Measurements from ENCODE around the gene PTPRN2. TPM values are rescaled to one million over a fixed set of nuclear protein-coding genes. Genes with fewer than 3 reads are reported as not detected.

PTPRN2 gene
- total RNA-seq, 2 experiments from 2014 or later: 0.70 TPM; not detected in 1

GRCh38 chr7:157722137-157723060 is 865.2 kb downstream of the PTPRN2 start:
- H4K20me1 ChIP-seq (ENCODE audit: insufficient read depth, low read length): no peaks in the 10 kb centered on the region
- TF ChIP-seq, protein P1, sequence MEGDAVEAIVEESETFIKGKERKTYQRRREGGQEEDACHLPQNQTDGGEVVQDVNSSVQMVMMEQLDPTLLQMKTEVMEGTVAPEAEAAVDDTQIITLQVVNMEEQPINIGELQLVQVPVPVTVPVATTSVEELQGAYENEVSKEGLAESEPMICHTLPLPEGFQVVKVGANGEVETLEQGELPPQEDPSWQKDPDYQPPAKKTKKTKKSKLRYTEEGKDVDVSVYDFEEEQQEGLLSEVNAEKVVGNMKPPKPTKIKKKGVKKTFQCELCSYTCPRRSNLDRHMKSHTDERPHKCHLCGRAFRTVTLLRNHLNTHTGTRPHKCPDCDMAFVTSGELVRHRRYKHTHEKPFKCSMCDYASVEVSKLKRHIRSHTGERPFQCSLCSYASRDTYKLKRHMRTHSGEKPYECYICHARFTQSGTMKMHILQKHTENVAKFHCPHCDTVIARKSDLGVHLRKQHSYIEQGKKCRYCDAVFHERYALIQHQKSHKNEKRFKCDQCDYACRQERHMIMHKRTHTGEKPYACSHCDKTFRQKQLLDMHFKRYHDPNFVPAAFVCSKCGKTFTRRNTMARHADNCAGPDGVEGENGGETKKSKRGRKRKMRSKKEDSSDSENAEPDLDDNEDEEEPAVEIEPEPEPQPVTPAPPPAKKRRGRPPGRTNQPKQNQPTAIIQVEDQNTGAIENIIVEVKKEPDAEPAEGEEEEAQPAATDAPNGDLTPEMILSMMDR (conservative IDR thresholded peaks at IDR 0.05; ENCODE audit: low read length): no peak
- no peak for TF ChIP-seq EZH2phosphoT487 (IDR thresholded peaks at IDR 0.05; ENCODE audit: borderline replicate concordance, low read depth, low read length)
- intact Hi-C loops (cut with micrococcal nuclease; ENCODE audit: unreplicated experiment): no loop called here
- H3K9me2 ChIP-seq (ENCODE audit: insufficient read depth, low read length): no peaks in the 10 kb centered on the region
- no peaks in the 10 kb centered on the region for H3K4me1 ChIP-seq (ENCODE audit: insufficient read depth, low read length, poor library complexity, severe bottlenecking)
- POLR2A ChIA-PET: no interaction called here
- BruUV-seq (replicated peaks): no TSS peak
- DNase-seq (ENCODE audit: low spot score): no peak
- H2AFZ ChIP-seq (ENCODE audit: low read length): no peak overlapping the region
- no peak overlapping the region for H3K4me3 ChIP-seq (ENCODE audit: low read depth, low read length, poor library complexity, severe bottlenecking)
- CTCF ChIA-PET (ENCODE audit: unreplicated experiment): no interaction called here
- H3K79me2 ChIP-seq (ENCODE audit: insufficient read depth, low read depth, low read length): no peaks in the 10 kb centered on the region
- no peaks in the 10 kb centered on the region for H3K36me3 ChIP-seq (ENCODE audit: insufficient read depth, low read length)
- no peak overlapping the region for H3K4me2 ChIP-seq (ENCODE audit: low read length)
- H3K9me3 ChIP-seq (ENCODE audit: low read length): no peaks in the 10 kb centered on the region
- H3K27ac ChIP-seq (ENCODE audit: low read depth, low read length, poor library complexity, severe bottlenecking): no peak overlapping the region

- H3K36me3 ChIP-seq (ENCODE audit: insufficient read depth, low read length): no peaks in the 10 kb centered on the region
- CTCF ChIA-PET (ENCODE audit: unreplicated experiment): no interaction called here
- H3K4me3 ChIP-seq (ENCODE audit: low read depth, low read length, poor library complexity, severe bottlenecking): no peak overlapping the region
- no peak for TF ChIP-seq EZH2phosphoT487 (IDR thresholded peaks at IDR 0.05; ENCODE audit: borderline replicate concordance, low read depth, low read length)
- TF ChIP-seq, protein P1 (conservative IDR thresholded peaks at IDR 0.05; ENCODE audit: low read length): no peak
- POLR2A ChIA-PET: no interaction called here
- no peaks in the 10 kb centered on the region for H3K4me1 ChIP-seq (ENCODE audit: insufficient read depth, low read length, poor library complexity, severe bottlenecking)
- no peak overlapping the region for H2AFZ ChIP-seq (ENCODE audit: low read length)
- intact Hi-C loops (cut with micrococcal nuclease; ENCODE audit: unreplicated experiment): no loop called here
- no peaks in the 10 kb centered on the region for H3K79me2 ChIP-seq (ENCODE audit: insufficient read depth, low read depth, low read length)
- no peaks in the 10 kb centered on the region for H4K20me1 ChIP-seq (ENCODE audit: insufficient read depth, low read length)
- H3K9me2 ChIP-seq (ENCODE audit: insufficient read depth, low read length): no peaks in the 10 kb centered on the region
- H3K9me3 ChIP-seq (ENCODE audit: low read length): no peaks in the 10 kb centered on the region
- BruUV-seq (replicated peaks): no TSS peak
- no peak overlapping the region for H3K27ac ChIP-seq (ENCODE audit: low read depth, low read length, poor library complexity, severe bottlenecking)
- no peak overlapping the region for H3K4me2 ChIP-seq (ENCODE audit: low read length)
- DNase-seq (ENCODE audit: low spot score): no peak
Measured at GRCh38 chr7:157721468-157722136, 866.0 kb downstream of the PTPRN2 start.

Data from OCI-LY7 (cell line).